ENCODE results near the gene ZNF552.

- TF ChIP-seq CTCF (IDR thresholded peaks at IDR 0.05) (no peak), ZFX (IDR thresholded peaks at IDR 0.05; ENCODE audit: borderline replicate concordance) (no peak)
Measured at GRCh38 chr19:57816652-57817051, 1.9 kb upstream of the ZNF552 start.

All from 22Rv1 (cell line).